K562 (cell line): ENCODE data around the gene EME1. TPM values are rescaled to one million over a fixed set of nuclear protein-coding genes. Genes with fewer than 3 reads are reported as not detected.

Experiments used
- BCOR ChIP-seq: fragments of 450-650 bp; IDR thresholded peaks from 2 replicates; pipeline ENCODE4 v1.6.1; 2016
- CREB3L1 ChIP-seq: fragments of 450-650 bp; IDR thresholded peaks from 2 replicates; pipeline ENCODE4 v1.6.1; 2014; ENCODE audit warnings: low read depth, mild to moderate bottlenecking, moderate library complexity, borderline replicate concordance
- E2F6 ChIP-seq, 2 experiments: IDR thresholded peaks; 2 replicates each; pipeline ENCODE4 v1.6.1; 2011; ENCODE audit warnings: borderline replicate concordance in 1 of 2, control low read depth in 1 of 2, low read depth in 1 of 2, low read length in 1 of 2, mild to moderate bottlenecking in 1 of 2, mixed read lengths in 1 of 2, moderate library complexity in 1 of 2; ENCODE audit not compliant: insufficient read depth in 1 of 2, insufficient read length in 1 of 2, poor library complexity in 1 of 2, severe bottlenecking in 1 of 2; ENCODE audit errors: extremely low read depth in 1 of 2
- E4F1 ChIP-seq: fragments of 250-450 bp; sonication (Bioruptor Pico); IDR thresholded peaks from 2 replicates; pipeline ENCODE4 v1.5.0; 2021; ENCODE audit warnings: mild to moderate bottlenecking, borderline replicate concordance
- HEY1 ChIP-seq: fragments of 250-450 bp; sonication (Bioruptor Pico); IDR thresholded peaks from 2 replicates; pipeline ENCODE4 v1.5.0; 2020; ENCODE audit warnings: mild to moderate bottlenecking, moderate library complexity, borderline replicate concordance
- JUN ChIP-seq, 2 experiments: sonication (generic) in 1 of 2; formaldehyde crosslinking in 1 of 2; IDR thresholded peaks; 2 replicates each; pipeline versions ENCODE4 v1.6.1 to v1.8.0; 2012 to 2022; ENCODE audit warnings: borderline replicate concordance in 2 of 2, mild to moderate bottlenecking in 2 of 2, improper control_type of control experiment in 1 of 2, low read depth in 1 of 2, low read length in 1 of 2, missing genetic modification reagents in 1 of 2
- LCOR ChIP-seq: sonication (generic); formaldehyde crosslinking; IDR thresholded peaks from 2 replicates; pipeline ENCODE4 v1.8.0; 2022; ENCODE audit warnings: mild to moderate bottlenecking, missing genetic modification reagents
- NONO ChIP-seq, 2 experiments: fragments of 200-400 bp in 1 of 2; fragments of 450-650 bp in 1 of 2; formaldehyde crosslinking in 1 of 2; IDR thresholded peaks; 2 replicates each; pipeline ENCODE4 v1.6.1; 2017; ENCODE audit warnings: low read depth in 2 of 2, mild to moderate bottlenecking in 2 of 2, moderate library complexity in 2 of 2, low read length in 1 of 2
- PKNOX1 ChIP-seq: fragments of 450-650 bp; IDR thresholded peaks from 2 replicates; pipeline ENCODE4 v1.6.1; 2016
- RBM25 ChIP-seq: fragments of 200-400 bp; formaldehyde crosslinking; IDR thresholded peaks from 2 replicates; pipeline ENCODE4 v1.6.1; 2018; ENCODE audit warnings: low read length, low read depth, moderate library complexity; ENCODE audit not compliant: severe bottlenecking
- TRIM25 ChIP-seq: fragments of 450-650 bp; IDR thresholded peaks from 2 replicates; pipeline ENCODE4 v1.7.0; 2016; ENCODE audit warnings: borderline replicate concordance
- ZNF280A ChIP-seq: fragments of 450-650 bp; IDR thresholded peaks from 2 replicates; pipeline ENCODE4 v1.6.1; 2018; ENCODE audit warnings: mild to moderate bottlenecking, low read depth; ENCODE audit not compliant: partially characterized antibody
- ZNF57 ChIP-seq: fragments of 450-650 bp; formaldehyde crosslinking; IDR thresholded peaks from 2 replicates; pipeline ENCODE4 v1.4.0; 2020; ENCODE audit warnings: mild to moderate bottlenecking, moderate library complexity
- polyA plus RNA-seq, 8 experiments: library from polyadenylated mRNA; depleted of rRNA in 4 of 8; stranded (reverse) in 5 of 8; unstranded in 3 of 8; fragments of >200 nt; fragmentation: Nextera tagmentation in 2 of 8; fragmentation: Illumina TruSeq in 1 of 8; extraction: Ambion mirVana in 2 of 8; extraction: Trizol in 1 of 8; gene quantifications; 2 replicates each; pipeline versions ENCODE4 v1.2.1 to v1.2.3, GENCODE V29; 2011 to 2014; ENCODE audit warnings: inconsistent platforms in 1 of 8, missing spikeins in 1 of 8
- total RNA-seq, 7 experiments: library from RNA; depleted of rRNA in 6 of 7; stranded (reverse); fragments of >200 nt in 6 of 7; fragmentation: Illumina TruSeq in 2 of 7; extraction: Trizol in 2 of 7; gene quantifications; 2 replicates each; pipeline versions ENCODE4 v1.2.1 to v1.2.3, GENCODE V29; 2011 to 2021; ENCODE audit warnings: low replicate concordance in 1 of 7

The EME1 gene
- total and polyA plus RNA-seq, 9 of the 15 experiments (the other 6 are each of a cell fraction or from before 2014, with no cell fraction given), result 14.6 to 44.1 (median 24.0) TPM

GRCh38 chr17:50397111-50397918 is 24.3 kb downstream of the EME1 start, which contains the start of gene LRRC59 (continued):
- TF ChIP-seq RBM25 (peak; percentile 57), ZNF280A (no peak), PKNOX1 (no peak), LCOR (peak; percentile 94), BCOR (peak; percentile 23; the same call in 1 of the 2 replicates), E2F6 (IDR thresholded peaks at IDR 0.05; ENCODE audit: borderline replicate concordance in 1 of 2, extremely low read depth in 1 of 2, insufficient read depth in 1 of 2, insufficient read length in 1 of 2, low read depth in 1 of 2, low read length in 1 of 2, poor library complexity in 1 of 2, severe bottlenecking in 1 of 2) (peak; percentile 88 to 89), JUN (IDR thresholded peaks at IDR 0.05; ENCODE audit: borderline replicate concordance, low read depth, low read length) (peak; percentile 86), JUN (CRISPR knock-in tag; IDR thresholded peaks at IDR 0.05; ENCODE audit: borderline replicate concordance) (peak; percentile 87; the same call in 1 of the 2 replicates), E4F1 (CRISPR knock-in tag) (no peak), CREB3L1 (peak; percentile 100), TRIM25 (no peak), ZNF57 (CRISPR knock-in tag) (no peak), NONO (IDR thresholded peaks at IDR 0.05; ENCODE audit: low read depth in 2 of 2, low read length in 1 of 2) (peak; percentile 37 to 93; a peak in 2 of 4 replicates), HEY1 (CRISPR knock-in tag) (no peak)
